GM12872 (cell line): ENCODE results near the gene EPHA3.

Source experiments
- CTCF ChIP-seq: IDR thresholded peaks from 3 replicates; pipeline ENCODE4 v1.5.1; 2011; ENCODE audit warnings: low read depth, mild to moderate bottlenecking, low read length, moderate library complexity; ENCODE audit not compliant: insufficient read depth

The EPHA3 gene

GRCh38 chr3:89266074-89266473 lies 158.7 kb downstream of the EPHA3 start:
- no peak for TF ChIP-seq CTCF

GRCh38 chr3:89268059-89268458 lies 160.6 kb downstream of the EPHA3 start:
- no peak for TF ChIP-seq CTCF

DNA sequence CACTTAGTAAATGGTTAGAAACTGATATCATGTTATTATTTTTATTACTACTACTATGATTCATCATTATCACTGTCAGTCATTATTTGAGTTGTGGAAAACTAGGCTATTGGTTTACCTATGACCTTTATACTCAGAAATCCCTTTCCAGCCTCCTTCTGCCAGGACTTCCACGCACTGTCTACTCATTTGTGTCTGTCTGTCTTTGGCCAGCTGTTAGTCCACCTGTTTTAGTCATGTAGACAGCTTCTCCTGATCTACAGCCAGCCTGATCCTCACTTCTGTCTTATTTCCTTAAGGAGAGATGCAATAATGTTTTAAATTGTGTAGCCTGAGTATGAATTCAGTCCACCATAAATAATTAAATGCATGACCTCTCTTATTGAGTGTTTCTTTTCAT lies 162.8 kb downstream of the EPHA3 start:
- TF ChIP-seq CTCF, result no peak

DNA sequence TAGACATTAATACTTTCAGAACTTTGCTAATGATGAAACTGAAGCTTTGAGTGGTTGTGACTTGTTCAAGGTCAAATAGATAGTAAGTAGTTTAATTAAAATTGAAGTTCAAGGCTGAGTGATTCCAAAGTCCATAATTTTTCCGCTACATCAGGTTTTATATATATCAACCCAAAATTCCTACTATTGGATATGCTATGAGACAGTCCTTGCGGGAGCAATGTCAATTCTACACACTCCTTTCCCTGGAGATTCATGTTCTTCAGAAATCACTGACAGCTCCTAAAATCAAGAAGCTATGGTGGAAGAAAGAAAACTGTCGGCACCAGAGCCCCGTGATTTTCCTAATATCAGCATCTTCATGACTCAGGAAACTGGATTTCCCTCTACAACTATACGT lies 167.6 kb downstream of the EPHA3 start:
- no peak for TF ChIP-seq CTCF

DNA sequence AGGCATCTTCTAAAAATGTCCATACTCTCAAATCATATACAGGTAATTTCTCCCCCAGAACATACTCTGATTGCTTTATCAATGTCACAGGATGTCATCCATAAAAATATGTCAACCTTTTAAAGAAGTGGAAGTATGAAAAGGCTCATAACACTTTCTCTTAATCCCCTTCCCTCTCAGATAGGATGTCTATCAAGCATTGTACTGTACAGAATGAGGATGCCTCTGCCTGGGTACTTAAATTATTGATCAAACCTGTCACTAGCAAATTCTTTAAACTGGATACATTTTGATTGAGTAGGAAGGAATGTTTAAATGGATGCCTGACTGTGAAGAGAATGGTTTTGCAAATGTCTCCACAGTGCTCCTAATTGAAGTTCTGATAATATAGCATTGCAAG lies 168.7 kb downstream of the EPHA3 start:
- TF ChIP-seq CTCF, result no peak

DNA sequence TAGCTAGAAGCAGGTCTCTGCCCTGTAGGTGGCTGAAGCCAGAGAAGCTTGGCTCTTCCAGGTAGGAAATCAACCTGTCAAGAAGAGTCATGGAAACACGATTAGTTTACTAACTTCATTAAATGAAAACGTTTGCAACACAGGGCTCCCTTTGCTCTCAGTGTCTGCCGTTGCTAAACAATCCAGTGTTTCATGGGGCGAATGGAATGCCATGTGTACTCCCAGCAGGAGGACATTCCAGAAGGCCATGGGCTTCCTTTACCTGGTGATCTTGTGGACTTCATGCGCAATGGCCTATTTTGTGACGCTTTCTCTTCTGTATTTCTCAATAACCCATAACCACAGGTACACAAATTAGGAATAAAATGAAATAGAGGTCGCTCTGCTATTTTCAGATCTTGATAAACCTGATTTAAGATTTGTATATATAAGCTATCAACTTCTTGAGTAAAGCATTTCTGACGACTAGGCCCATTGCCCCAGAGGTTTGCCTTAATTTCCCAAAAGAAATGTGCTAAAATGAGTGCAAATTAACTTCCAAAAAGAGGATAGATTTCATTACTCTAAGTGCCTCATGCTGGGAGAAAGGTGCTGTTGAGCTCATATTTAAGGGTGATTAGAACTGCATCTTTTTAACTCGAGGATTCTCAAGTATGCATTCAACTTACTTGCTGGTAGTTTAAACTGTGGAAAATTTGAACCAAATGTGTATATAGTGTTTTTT lies 171.0 kb downstream of the EPHA3 start:
- no peak for TF ChIP-seq CTCF

DNA sequence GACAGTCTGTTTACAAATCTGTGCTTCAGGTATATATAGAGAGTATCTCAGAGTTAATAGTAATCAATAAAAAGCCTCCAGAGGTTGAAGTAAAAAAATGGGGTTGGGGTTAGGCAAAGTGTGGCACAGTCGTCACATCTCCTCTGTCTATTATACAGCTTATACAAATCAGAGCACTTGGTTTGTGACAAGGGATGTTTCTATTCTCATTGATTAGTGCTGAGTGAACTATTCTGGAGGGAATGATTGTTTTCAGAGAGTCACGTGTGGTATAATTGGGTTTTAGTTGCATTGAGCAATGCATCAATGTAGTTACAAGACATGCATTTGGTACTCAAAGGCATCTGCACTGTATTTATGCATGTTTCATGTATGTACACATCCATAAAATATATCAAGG lies 172.9 kb downstream of the EPHA3 start:
- TF ChIP-seq CTCF, result no peak
